IMR-90 (cell line): ENCODE measurements around the gene GJC2. TPM values are rescaled to one million over a fixed set of nuclear protein-coding genes. Genes with fewer than 3 reads are reported as not detected.

Experiments used
- ATAC-seq: fragments of 200-7000 bp; cut with Tn5 transposase; 2 replicates; pipeline ENCODE4 v1.9.1; 2020; ENCODE audit warnings: low read depth, mild to moderate bottlenecking, moderate library complexity
- BruUV-seq: library from RNA; stranded (reverse); fragments of 400-500 nt; replicated peaks from 2 replicates; lab custom pipeline; 2021; lab: Mats Ljungman, UMichigan
- CTCF ChIA-PET: fragments of 300-600 bp; formaldehyde crosslinking; extraction: SDS; loops from one replicate; lab custom pipeline; 2021; ENCODE audit warnings: antibody characterized with exemption; lab: Yijun Ruan, JAX
- POLR2A ChIA-PET: fragments of 300-600 bp; sonication (Branson Sonifier 250); formaldehyde crosslinking; loops from one replicate; lab custom pipeline; 2022; ENCODE audit warnings: antibody characterized with exemption; ENCODE audit not compliant: unreplicated experiment; lab: Charles Lee
- DNase-seq: peaks from one replicate; pipeline ENCODE4 v3.0.0; 2013
- H2AFZ ChIP-seq: replicated peaks from 2 replicates; pipeline ENCODE3; 2013; ENCODE audit warnings: low read length, mild to moderate bottlenecking; ENCODE audit not compliant: poor library complexity
- H2AK5ac ChIP-seq: 2 replicates; pipeline ENCODE4 v1.6.1; 2013; ENCODE audit warnings: low read depth, low read length, inconsistent platforms
- H2AK9ac ChIP-seq: replicated peaks from 2 replicates; pipeline ENCODE3; 2013; ENCODE audit warnings: mild to moderate bottlenecking, low read depth, low read length, moderate library complexity; ENCODE audit not compliant: poor library complexity
- H2BK120ac ChIP-seq: 2 replicates; pipeline ENCODE4 v1.6.1; 2013; ENCODE audit warnings: low read depth, low read length, inconsistent platforms
- H2BK15ac ChIP-seq: 3 replicates; pipeline ENCODE4 v1.6.1; 2013; ENCODE audit warnings: low read depth, low read length, inconsistent platforms
- H2BK20ac ChIP-seq: 2 replicates; pipeline ENCODE4 v1.6.1; 2013; ENCODE audit warnings: low read depth, mild to moderate bottlenecking, inconsistent platforms, low read length, moderate library complexity
- H2BK5ac ChIP-seq: 2 replicates; pipeline ENCODE4 v1.6.1; 2013; ENCODE audit warnings: mild to moderate bottlenecking, low read depth, low read length, inconsistent platforms; ENCODE audit not compliant: poor library complexity, severe bottlenecking
- H3K14ac ChIP-seq: replicated peaks from 2 replicates; pipeline ENCODE4 v1.6.1; 2013; ENCODE audit warnings: low read depth, low read length, inconsistent platforms
- H3K18ac ChIP-seq: 2 replicates; pipeline ENCODE4 v1.6.1; 2013; ENCODE audit warnings: low read depth, low read length, control low read depth
- H3K23ac ChIP-seq: 2 replicates; pipeline ENCODE4 v1.6.1; 2013; ENCODE audit warnings: low read depth, low read length, inconsistent platforms
- H3K27ac ChIP-seq: 2 replicates; pipeline ENCODE4 v1.5.1; 2013; ENCODE audit warnings: mild to moderate bottlenecking, control low read depth, low read length; ENCODE audit not compliant: insufficient read depth
- H3K27me3 ChIP-seq: 2 replicates; pipeline ENCODE4 v1.6.1; 2013; ENCODE audit warnings: low read length; ENCODE audit not compliant: control insufficient read depth, insufficient read depth
- H3K36me3 ChIP-seq: 2 replicates; pipeline ENCODE4 v1.6.1; 2013; ENCODE audit warnings: low read length, mixed read lengths; ENCODE audit not compliant: control insufficient read depth, insufficient read depth
- H3K4ac ChIP-seq: 2 replicates; pipeline ENCODE4 v1.6.1; 2013; ENCODE audit warnings: low read depth, low read length, inconsistent platforms
- H3K4me1 ChIP-seq: 2 replicates; pipeline ENCODE4 v1.6.1; 2013; ENCODE audit warnings: low read length, mixed read lengths; ENCODE audit not compliant: control insufficient read depth, insufficient read depth
- H3K4me2 ChIP-seq: 2 replicates; pipeline ENCODE4 v1.6.1; 2013; ENCODE audit warnings: low read depth, mild to moderate bottlenecking, control low read depth, low read length, moderate library complexity
- H3K4me3 ChIP-seq: 2 replicates; pipeline ENCODE4 v1.5.1; 2013; ENCODE audit warnings: low read depth, mild to moderate bottlenecking, control low read depth, low read length, moderate library complexity; ENCODE audit not compliant: insufficient read depth
- H3K56ac ChIP-seq: 2 replicates; pipeline ENCODE4 v1.6.1; 2013; ENCODE audit warnings: low read length, inconsistent platforms; ENCODE audit not compliant: insufficient read depth; ENCODE audit errors: extremely low read depth
- H3K79me1 ChIP-seq, 2 experiments: 2 replicates each; pipeline ENCODE4 v1.6.1; 2013; ENCODE audit warnings: low read length in 2 of 2, inconsistent platforms in 1 of 2, low read depth in 1 of 2
- H3K9ac ChIP-seq: 2 replicates; pipeline ENCODE4 v1.6.1; 2013; ENCODE audit warnings: low read depth, low read length, control low read depth
- H3K9me1 ChIP-seq: 2 replicates; pipeline ENCODE4 v1.6.1; 2013; ENCODE audit warnings: low read length, inconsistent platforms; ENCODE audit not compliant: insufficient read depth
- H3K9me3 ChIP-seq: 2 replicates; pipeline ENCODE4 v1.6.1; 2013; ENCODE audit warnings: low read length; ENCODE audit not compliant: control insufficient read depth, insufficient read depth
- H4K20me1 ChIP-seq: 2 replicates; pipeline ENCODE4 v1.6.1; 2013; ENCODE audit warnings: low read length, inconsistent platforms; ENCODE audit not compliant: insufficient read depth
- H4K5ac ChIP-seq: 2 replicates; pipeline ENCODE4 v1.6.1; 2013; ENCODE audit warnings: mild to moderate bottlenecking, low read depth, low read length, control low read depth
- H4K8ac ChIP-seq, 2 experiments: 2 replicates each; pipeline ENCODE4 v1.6.1; 2013; ENCODE audit warnings: low read depth in 2 of 2, low read length in 2 of 2, control low read depth in 1 of 2, inconsistent platforms in 1 of 2
- H4K91ac ChIP-seq: 2 replicates; pipeline ENCODE4 v1.6.1; 2013; ENCODE audit warnings: low read depth, low read length, inconsistent platforms; ENCODE audit not compliant: insufficient read depth
- BHLHE40 ChIP-seq: fragments of 150-350 bp; IDR thresholded peaks from 2 replicates; pipeline ENCODE4 v1.6.1; 2016; ENCODE audit warnings: mild to moderate bottlenecking, low read depth, low read length
- CEBPB ChIP-seq: IDR thresholded peaks from 2 replicates; pipeline ENCODE4 v1.6.1; 2012; ENCODE audit warnings: low read depth, low read length, improper control_type of control experiment
- CHD1 ChIP-seq: IDR thresholded peaks from 2 replicates; pipeline ENCODE4 v1.6.1; 2012; ENCODE audit warnings: low read depth, low read length, improper control_type of control experiment
- CTCF ChIP-seq: conservative IDR thresholded peaks from 2 replicates; pipeline ENCODE4 v1.5.1; 2012; ENCODE audit warnings: mild to moderate bottlenecking, low read depth, low read length, improper control_type of control experiment
- ELK1 ChIP-seq: fragments of 150-350 bp; IDR thresholded peaks from 2 replicates; pipeline ENCODE4 v1.6.1; 2016; ENCODE audit warnings: low read depth, mild to moderate bottlenecking, low read length, moderate library complexity, borderline replicate concordance
- FOS ChIP-seq: fragments of 150-350 bp; IDR thresholded peaks from 2 replicates; pipeline ENCODE4 v1.6.1; 2016; ENCODE audit warnings: low read depth, low read length
- MAFK ChIP-seq: IDR thresholded peaks from 2 replicates; pipeline ENCODE4 v1.6.1; 2012; ENCODE audit warnings: low read depth, low read length, improper control_type of control experiment
- MAZ ChIP-seq: IDR thresholded peaks from 2 replicates; pipeline ENCODE4 v1.6.1; 2012; ENCODE audit warnings: low read depth, mild to moderate bottlenecking, low read length, improper control_type of control experiment, moderate library complexity, borderline replicate concordance
- MXI1 ChIP-seq: IDR thresholded peaks from 2 replicates; pipeline ENCODE4 v1.6.1; 2012; ENCODE audit warnings: low read depth, mild to moderate bottlenecking, low read length, moderate library complexity, borderline replicate concordance
- NFE2L2 ChIP-seq: fragments of 150-350 bp; IDR thresholded peaks from 2 replicates; pipeline ENCODE4 v1.6.1; 2016; ENCODE audit warnings: low read depth, mild to moderate bottlenecking, low read length
- POLR2A ChIP-seq: IDR thresholded peaks from 2 replicates; pipeline ENCODE4 v1.6.1; 2012; ENCODE audit warnings: mild to moderate bottlenecking, low read depth, low read length
- RAD21 ChIP-seq: IDR thresholded peaks from 2 replicates; pipeline ENCODE4 v1.6.1; 2012; ENCODE audit warnings: low read length, improper control_type of control experiment
- RCOR1 ChIP-seq: IDR thresholded peaks from 2 replicates; pipeline ENCODE4 v1.6.1; 2012; ENCODE audit warnings: mild to moderate bottlenecking, low read length, improper control_type of control experiment; ENCODE audit not compliant: insufficient replicate concordance
- RFX5 ChIP-seq: IDR thresholded peaks from 2 replicates; pipeline ENCODE4 v1.8.0; 2012; ENCODE audit warnings: low read depth, mild to moderate bottlenecking, low read length, moderate library complexity
- SMC3 ChIP-seq: fragments of 150-350 bp; IDR thresholded peaks from 2 replicates; pipeline ENCODE4 v1.6.1; 2016; ENCODE audit warnings: low read depth, mild to moderate bottlenecking, antibody characterized with exemption, low read length, moderate library complexity
- USF2 ChIP-seq: fragments of 150-350 bp; IDR thresholded peaks from 2 replicates; pipeline ENCODE4 v1.6.1; 2017; ENCODE audit warnings: mild to moderate bottlenecking, antibody characterized with exemption, low read length, low read depth
- WGBS, 2 experiments: methylation state at CpG; one replicate each; pipeline versions ENCODE4 v1.1.5 to v1.1.7; 2013; ENCODE audit warnings: missing lambda C conversion rate in 2 of 2; ENCODE audit not compliant: insufficient read length in 1 of 2; ENCODE audit errors: extremely low coverage in 2 of 2; 5-methylcytosine and 5-hydroxymethylcytosine counted together
- dilution Hi-C: fragments of 300-500 bp; cut with HindIII; formaldehyde crosslinking; loops from one replicate; pipeline ENCODE4 v1.14.3; 2018; ENCODE audit warnings: low sequenced_read_pairs; ENCODE audit not compliant: unreplicated experiment
- in situ Hi-C: fragments of 300-500 bp; cut with MboI; formaldehyde crosslinking; loops from 3 replicates; pipeline ENCODE4 v1.14.3; 2019; ENCODE audit warnings: low sequenced_read_pairs, inconsistent platforms, mixed read lengths
- intact Hi-C: fragments of 100-400 bp; cut with micrococcal nuclease; formaldehyde crosslinking; loops from 2 replicates; pipeline ENCODE4 v1.10.0; 2022
- polyA plus RNA-seq, 3 experiments: library from polyadenylated mRNA; depleted of rRNA; stranded (reverse); fragments of >200 nt; gene quantifications; 2 replicates each; pipeline ENCODE4 v1.2.3, GENCODE V29; 2012; ENCODE audit warnings: low replicate concordance in 1 of 3
- total RNA-seq: library from RNA; depleted of rRNA; stranded (reverse); fragments of >200 nt; gene quantifications from 2 replicates; pipeline ENCODE4 v1.2.3, GENCODE V29; 2012

GJC2 gene
- total and polyA plus RNA-seq, 2 of the 4 experiments (the other 2 are of a cell fraction): 1.1 to 1.7 TPM

GRCh38 chr1:228161362-228161761 lies 11.6 kb downstream of the GJC2 start:
- H3K27me3 ChIP-seq: no peaks in the 10 kb centered on the region
- dilution Hi-C loops: no loop called here
- no peak overlapping the region for H2BK15ac ChIP-seq
- peaks cover 0 to 16% of the 10 kb centered on the region in 2 experiments; a peak in 3 of 4 replicates for H3K79me1 ChIP-seq
- H4K20me1 ChIP-seq: no peaks in the 10 kb centered on the region; the same call in 1 of the 2 replicates
- H2AK9ac ChIP-seq: no peak overlapping the region
- H3K4me1 ChIP-seq: peaks cover 9% of the 10 kb centered on the region
- DNase-seq (no peak), ATAC-seq (no peak)
- H2BK120ac ChIP-seq: no peak overlapping the region
- H2BK20ac ChIP-seq: no peak overlapping the region
- no peak overlapping the region for H4K91ac ChIP-seq
- WGBS, 2 experiments: no CpG with 5 or more reads among the region's 7 CpGs
- no peak overlapping the region for H4K5ac ChIP-seq
- POLR2A ChIA-PET: no interaction called here
- CTCF ChIA-PET: interaction anchor here (0.6 kb wide), 1 partner anchor 28 kb away, joined by 4 read pairs; no protein-coding TSS in a partner anchor
- H3K9me1 ChIP-seq: peaks cover 14% of the 10 kb centered on the region; the same call in 1 of the 2 replicates
- intact Hi-C loops: no loop called here
- no peak overlapping the region for H4K8ac ChIP-seq
- H3K14ac ChIP-seq: no peak overlapping the region
- no peak overlapping the region for H3K27ac ChIP-seq
- H2AFZ ChIP-seq: no peak overlapping the region
- no peak overlapping the region for H3K18ac ChIP-seq
- BruUV-seq: no TSS peak
- no peak overlapping the region for H2AK5ac ChIP-seq
- in situ Hi-C loops: no loop called here
- no peak overlapping the region for H3K56ac ChIP-seq
- no peak overlapping the region for H3K9ac ChIP-seq
- no peak overlapping the region for H3K4ac ChIP-seq
- H3K23ac ChIP-seq: no peak overlapping the region
- no peak overlapping the region for H3K4me3 ChIP-seq
- H2BK5ac ChIP-seq: no peak overlapping the region
- no peak overlapping the region for H3K4me2 ChIP-seq
- no peaks in the 10 kb centered on the region for H3K36me3 ChIP-seq
- H3K9me3 ChIP-seq: no peaks in the 10 kb centered on the region
- TF ChIP-seq RFX5: no peak
- no peak for TF ChIP-seq MAZ
- no peak for TF ChIP-seq MAFK
- TF ChIP-seq RCOR1: no peak
- TF ChIP-seq USF2: no peak
- no peak for TF ChIP-seq CHD1
- TF ChIP-seq ELK1: no peak
- no peak for TF ChIP-seq CEBPB
- TF ChIP-seq FOS: no peak
- TF ChIP-seq BHLHE40: no peak
- no peak for TF ChIP-seq CTCF
- no peak for TF ChIP-seq RAD21
- TF ChIP-seq MXI1: no peak
- no peak for TF ChIP-seq POLR2A
- no peak for TF ChIP-seq NFE2L2
- TF ChIP-seq SMC3: no peak
